ENCODE results near the gene NUTM1. TPM values are rescaled to one million over a fixed set of nuclear protein-coding genes. Genes with fewer than 3 reads are reported as not detected.

The NUTM1 gene
- total RNA-seq, 1 donor, result under 0.01 TPM

- no peaks in the 10 kb centered on the region for H4K20me1 ChIP-seq (ENCODE audit: insufficient read depth, low read length)
- no peak overlapping the region for H3K4me2 ChIP-seq (ENCODE audit: insufficient read depth, low read length)
- DNase-seq (ENCODE audit: insufficient read length, low spot score, missing footprints), result peak; percentile 42
- H3K9me3 ChIP-seq (ENCODE audit: low read depth, low read length), result no peaks in the 10 kb centered on the region
- no peak overlapping the region for H3K4me3 ChIP-seq (ENCODE audit: insufficient read depth, low read length)
- H3K79me2 ChIP-seq (ENCODE audit: insufficient read depth, low read length), result peaks cover 70% of the 10 kb centered on the region
- no peaks in the 10 kb centered on the region for H3K27me3 ChIP-seq (ENCODE audit: insufficient read depth, low read length)
- H2AFZ ChIP-seq (ENCODE audit: low read length), result no peak overlapping the region
- H3K27ac ChIP-seq (ENCODE audit: low read depth, low read length), result no peak overlapping the region
- no peaks in the 10 kb centered on the region for H3K36me3 ChIP-seq (ENCODE audit: insufficient read depth, low read length)
- TF ChIP-seq CTCF (IDR thresholded peaks at IDR 0.05; ENCODE audit: extremely low read depth, low read depth, low read length), result no peak
- H3K4me1 ChIP-seq (ENCODE audit: insufficient read depth, low read length), result peaks cover 35% of the 10 kb centered on the region
These were observed 10.5 kb upstream of the NUTM1 start for GRCh38 chr15:34332553-34333120.

- peak overlapping the region; percentile 50 for H3K27ac ChIP-seq (ENCODE audit: low read depth, low read length)
- peak overlapping the region; percentile 53 for H3K4me3 ChIP-seq (ENCODE audit: insufficient read depth, low read length)
These were observed 8.4 kb upstream of the NUTM1 start for GRCh38 chr15:34334672-34335071.

GRCh38 chr15:34335176-34336032, 7.7 kb upstream of the NUTM1 start:
- Histone ChIP-seq H3K4me2 (ENCODE audit: insufficient read depth, low read length) (peak overlapping the region; percentile 99), H3K79me2 (ENCODE audit: insufficient read depth, low read length) (peaks cover 59% of the 10 kb centered on the region), H3K4me1 (ENCODE audit: insufficient read depth, low read length) (peaks cover 35% of the 10 kb centered on the region), H3K27me3 (ENCODE audit: insufficient read depth, low read length) (no peaks in the 10 kb centered on the region), H4K20me1 (ENCODE audit: insufficient read depth, low read length) (no peaks in the 10 kb centered on the region), H3K9me3 (ENCODE audit: low read depth, low read length) (no peaks in the 10 kb centered on the region), H2AFZ (ENCODE audit: low read length) (peak overlapping the region; percentile 52), H3K36me3 (ENCODE audit: insufficient read depth, low read length) (peaks cover 14% of the 10 kb centered on the region), H3K27ac (ENCODE audit: low read depth, low read length) (peak overlapping the region; percentile 50), H3K4me3 (ENCODE audit: insufficient read depth, low read length) (peak overlapping the region; percentile 53)
- no peak for TF ChIP-seq CTCF (IDR thresholded peaks at IDR 0.05; ENCODE audit: extremely low read depth, low read depth, low read length)
- DNase-seq (ENCODE audit: insufficient read length, low spot score, missing footprints), result no peak

More at GRCh38 chr15:34334672-34335071, 8.4 kb upstream of the NUTM1 start:
- Histone ChIP-seq H3K36me3 (ENCODE audit: insufficient read depth, low read length) (peaks cover 9% of the 10 kb centered on the region), H2AFZ (ENCODE audit: low read length) (no peak overlapping the region), H4K20me1 (ENCODE audit: insufficient read depth, low read length) (no peaks in the 10 kb centered on the region), H3K4me2 (ENCODE audit: insufficient read depth, low read length) (peak overlapping the region; percentile 99), H3K27me3 (ENCODE audit: insufficient read depth, low read length) (no peaks in the 10 kb centered on the region), H3K9me3 (ENCODE audit: low read depth, low read length) (no peaks in the 10 kb centered on the region), H3K4me1 (ENCODE audit: insufficient read depth, low read length) (peaks cover 35% of the 10 kb centered on the region), H3K79me2 (ENCODE audit: insufficient read depth, low read length) (peaks cover 57% of the 10 kb centered on the region)
- TF ChIP-seq CTCF (IDR thresholded peaks at IDR 0.05; ENCODE audit: extremely low read depth, low read depth, low read length), result no peak
- no peak for DNase-seq (ENCODE audit: insufficient read length, low spot score, missing footprints)

Measured in osteoblast (primary cell).